Mesodermal cell (in vitro differentiated cells): ENCODE measurements around the gene XKR7.

Experiments used
- H3K27ac ChIP-seq: 2 replicates; pipeline ENCODE4 v1.7.0; 2013; ENCODE audit warnings: mild to moderate bottlenecking, low read depth, low read length, moderate library complexity; ENCODE audit not compliant: severe bottlenecking
- H3K36me3 ChIP-seq: 2 replicates; pipeline ENCODE4 v1.7.1; 2013; ENCODE audit warnings: mild to moderate bottlenecking, low read length, moderate library complexity; ENCODE audit not compliant: control insufficient read depth, insufficient read depth
- H3K4me1 ChIP-seq: one replicate; pipeline ENCODE4 v1.7.1; 2013; ENCODE audit warnings: mild to moderate bottlenecking, low read length; ENCODE audit not compliant: insufficient read depth, control insufficient read depth, poor library complexity, severe bottlenecking
- H3K4me3 ChIP-seq: 2 replicates; pipeline ENCODE4 v1.7.0; 2013; ENCODE audit warnings: low read length, control low read depth, mild to moderate bottlenecking; ENCODE audit not compliant: insufficient read depth, poor library complexity, severe bottlenecking; ENCODE audit errors: extremely low read depth
- H3K9me3 ChIP-seq: 2 replicates; pipeline ENCODE4 v1.7.1; 2013; ENCODE audit warnings: mild to moderate bottlenecking, low read length, moderate library complexity; ENCODE audit not compliant: control insufficient read depth
- WGBS, 2 experiments: methylation state at CpG; one replicate each; pipeline ENCODE4 v1.1.5; 2013; ENCODE audit warnings: missing lambda C conversion rate in 2 of 2; ENCODE audit not compliant: insufficient coverage in 2 of 2; 5-methylcytosine and 5-hydroxymethylcytosine counted together

The XKR7 gene

DNA sequence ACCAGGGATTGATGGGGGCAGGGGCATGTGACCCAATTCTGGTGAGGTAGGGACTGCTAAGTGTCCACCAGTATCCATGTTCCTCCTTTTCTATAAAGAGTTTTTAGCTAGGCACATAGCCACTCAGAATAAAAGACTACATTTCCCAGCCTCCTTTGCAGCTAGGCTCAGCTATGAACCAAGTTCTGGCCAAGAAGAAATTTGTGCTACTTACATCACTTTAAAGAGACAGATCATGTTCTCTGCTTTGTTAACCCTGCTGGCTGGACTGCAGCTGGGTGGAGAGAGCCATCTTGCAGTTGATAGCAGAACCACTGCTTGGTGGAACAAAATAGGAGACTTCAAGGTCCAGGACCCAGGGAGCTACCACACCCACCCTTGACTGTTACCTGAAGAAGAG lies 37.0 kb downstream of the XKR7 start:
- H3K9me3 ChIP-seq, result no peaks in the 10 kb centered on the region
- no peaks in the 10 kb centered on the region for H3K36me3 ChIP-seq
- peaks cover 13% of the 10 kb centered on the region for H3K4me1 ChIP-seq
- H3K27ac ChIP-seq, result no peak overlapping the region
- H3K4me3 ChIP-seq, result no peak overlapping the region

DNA sequence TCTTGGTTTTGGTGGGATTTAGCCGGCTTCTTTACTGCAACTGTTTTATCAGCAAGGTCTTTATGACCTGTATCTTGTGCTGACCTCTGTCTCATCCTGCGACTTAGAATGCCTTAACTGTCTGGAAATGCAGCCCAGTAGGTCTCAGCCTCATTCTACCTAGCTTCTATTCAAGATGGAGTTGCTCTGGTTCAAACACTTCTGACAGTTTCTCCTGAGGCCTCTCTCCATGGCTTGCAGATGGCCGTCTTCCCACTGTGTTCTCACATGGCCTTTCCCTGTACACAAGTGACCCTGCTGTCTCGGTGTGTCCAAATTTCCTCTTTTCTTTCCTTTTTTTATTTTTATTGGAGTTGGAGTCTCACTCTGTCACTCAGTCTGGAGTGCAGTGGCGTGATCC lies 38.1 kb downstream of the XKR7 start:
- H3K9me3 ChIP-seq, result no peaks in the 10 kb centered on the region
- H3K27ac ChIP-seq, result no peak overlapping the region
- H3K4me1 ChIP-seq, result peaks cover 13% of the 10 kb centered on the region
- H3K4me3 ChIP-seq, result no peak overlapping the region
- WGBS, 2 experiments, result 94% methylated on average over 3 of the region's 5 CpGs
- H3K36me3 ChIP-seq, result no peaks in the 10 kb centered on the region

DNA sequence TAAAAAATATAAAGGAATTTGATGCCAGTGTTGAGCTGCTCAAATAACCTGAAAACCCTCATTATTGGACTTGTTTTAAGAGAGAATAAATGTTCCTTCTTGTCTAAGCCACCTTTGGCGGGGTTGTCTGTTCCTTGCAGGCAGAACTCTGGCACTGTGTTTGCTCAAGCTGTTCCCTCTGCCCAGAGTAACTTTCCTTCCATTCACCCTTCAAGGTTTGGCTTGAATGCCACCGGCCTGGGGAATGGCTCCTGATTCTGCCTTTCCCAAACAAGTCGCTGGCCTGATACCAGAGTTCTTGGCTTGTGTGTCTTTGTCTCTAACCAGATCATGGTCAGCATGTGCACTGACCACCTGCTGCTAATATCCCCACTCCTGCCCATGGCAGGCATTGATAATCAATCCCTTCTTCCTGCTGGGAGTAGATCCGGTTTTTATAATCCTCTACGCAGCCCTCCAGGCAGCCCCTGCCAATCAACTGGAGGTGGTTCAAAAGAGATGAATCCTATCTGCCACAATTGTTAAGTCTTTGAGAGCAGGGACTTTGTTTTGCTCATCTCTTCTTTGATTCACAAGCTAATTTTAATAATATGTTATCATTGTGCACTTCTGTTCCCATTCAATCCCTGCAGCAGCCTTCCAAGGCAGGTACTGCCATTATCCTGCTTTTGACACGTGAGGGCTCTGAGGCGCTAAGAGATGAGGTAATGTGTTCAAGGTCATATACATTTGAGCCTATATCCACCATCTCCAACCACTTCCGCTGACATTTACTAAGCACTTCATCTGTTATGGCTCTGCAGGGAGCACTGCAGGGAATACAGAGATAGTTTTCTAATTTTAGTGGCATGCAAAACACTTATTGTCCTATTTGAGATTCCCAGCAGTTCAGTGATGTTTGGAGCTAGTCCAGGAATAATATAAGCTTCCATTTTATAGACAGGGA lies 39.2 kb downstream of the XKR7 start:
- Histone ChIP-seq H3K9me3 (no peaks in the 10 kb centered on the region), H3K4me3 (no peak overlapping the region), H3K4me1 (peaks cover 13% of the 10 kb centered on the region), H3K27ac (no peak overlapping the region), H3K36me3 (no peaks in the 10 kb centered on the region)
- 60 to 76% methylated on average over 5 to 7 of the region's 8 CpGs for WGBS, 2 experiments

DNA sequence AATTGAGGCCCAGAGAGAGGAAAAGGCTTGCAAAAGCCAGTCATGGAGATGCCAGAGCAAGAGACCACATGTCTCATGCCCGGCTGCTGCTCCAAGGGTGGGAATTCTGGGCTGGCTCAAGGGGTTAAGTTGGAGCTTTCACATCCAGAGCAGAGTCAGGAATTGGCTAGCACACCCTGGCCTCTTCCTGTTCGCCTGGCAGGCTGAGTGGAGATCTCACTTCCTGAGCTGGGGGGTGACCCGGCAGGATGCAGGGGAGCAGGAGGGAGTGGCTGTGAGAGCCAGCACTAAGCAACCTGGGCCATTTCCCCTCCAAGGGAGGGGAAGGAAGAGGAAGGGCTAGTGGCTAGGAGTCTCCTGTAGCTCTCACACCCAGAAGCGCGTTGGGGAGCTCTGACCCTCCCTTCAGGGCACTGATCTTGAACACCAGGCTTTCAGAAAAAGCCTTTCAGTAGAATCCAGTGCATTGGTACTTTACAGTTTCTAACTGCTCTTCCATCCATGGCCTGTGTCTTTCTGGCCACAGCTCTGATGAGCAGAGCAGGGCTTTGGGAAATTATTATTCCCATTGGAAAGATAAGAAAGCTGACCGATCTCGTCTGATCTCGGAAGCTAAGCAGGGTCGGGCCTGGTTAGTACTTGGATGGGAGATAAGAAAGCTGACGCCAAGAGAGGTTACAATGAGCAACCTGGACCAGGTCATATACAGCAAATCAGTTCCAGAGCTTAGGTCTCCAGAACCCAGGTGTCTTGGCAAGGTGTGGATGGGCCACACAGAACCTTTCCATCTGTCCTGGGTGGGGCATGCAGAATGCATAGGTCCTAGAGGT lies 40.1 kb downstream of the XKR7 start:
- H3K27ac ChIP-seq, result peak overlapping the region; percentile 36
- H3K4me3 ChIP-seq, result no peak overlapping the region
- no peaks in the 10 kb centered on the region for H3K36me3 ChIP-seq
- H3K4me1 ChIP-seq, result peaks cover 13% of the 10 kb centered on the region
- 63 to 74% methylated on average over 8 to 10 of the region's 10 CpGs for WGBS, 2 experiments
- H3K9me3 ChIP-seq, result no peaks in the 10 kb centered on the region

DNA sequence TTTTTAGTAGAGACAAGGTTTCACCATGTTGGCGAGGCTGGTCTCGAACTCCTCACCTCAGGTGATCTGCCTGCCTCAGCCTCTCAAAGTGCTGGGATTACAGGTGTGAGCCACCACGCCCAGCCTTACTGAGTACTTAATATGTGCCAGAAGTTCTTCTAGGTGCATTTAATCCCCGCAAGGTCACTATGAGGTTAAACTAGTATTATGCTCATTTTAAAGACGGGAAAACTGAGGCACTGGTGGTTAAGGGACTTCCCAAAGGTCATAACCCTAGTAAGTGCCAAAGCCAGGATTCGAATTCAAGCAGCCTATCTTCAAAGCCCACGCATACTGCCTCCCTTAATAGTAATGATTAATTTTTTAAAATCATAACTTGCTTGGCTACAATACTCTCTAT lies 41.6 kb downstream of the XKR7 start:
- 95% methylated on average over 5 of the region's 7 CpGs for WGBS, 2 experiments
- Histone ChIP-seq H3K36me3 (no peaks in the 10 kb centered on the region), H3K4me3 (no peak overlapping the region), H3K4me1 (peaks cover 13% of the 10 kb centered on the region), H3K9me3 (no peaks in the 10 kb centered on the region), H3K27ac (no peak overlapping the region)

DNA sequence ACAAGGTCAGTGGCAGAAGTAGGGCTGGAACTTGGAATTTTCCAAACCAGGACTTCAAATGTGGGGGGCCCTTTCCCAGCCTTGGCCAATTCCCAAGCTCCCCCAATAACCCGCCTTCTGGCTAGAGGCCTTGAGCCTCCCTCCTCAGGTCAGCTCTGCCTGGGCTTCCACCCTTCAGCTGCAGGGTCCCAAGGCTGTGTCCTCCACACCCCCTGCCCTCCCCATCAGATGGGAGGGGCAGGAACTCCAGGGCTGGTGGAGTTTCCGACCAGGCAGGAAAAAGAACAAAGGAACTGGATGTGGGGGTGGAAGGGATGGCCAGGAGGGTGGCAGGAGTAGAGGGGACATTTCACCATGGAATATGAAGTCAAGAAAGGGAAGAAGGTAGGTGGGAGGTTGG lies 42.1 kb downstream of the XKR7 start, which contains the start of gene CCM2L:
CCM2L (plus strand) TSS at position 338 of the 400 bp plus-strand sequence; CDS start at position 355, 17 bp downstream.
- 61 to 100% methylated on average over 1 to 2 of the region's 2 CpGs for WGBS, 2 experiments
- H3K4me3 ChIP-seq, result peak within 1 kb of the TSS; percentile 11
- no peaks in the 10 kb centered on the region for H3K36me3 ChIP-seq
- H3K4me1 ChIP-seq, result peaks cover 13% of the 10 kb centered on the region
- no peaks in the 10 kb centered on the region for H3K9me3 ChIP-seq
- H3K27ac ChIP-seq, result no peak within 1 kb of the TSS

DNA sequence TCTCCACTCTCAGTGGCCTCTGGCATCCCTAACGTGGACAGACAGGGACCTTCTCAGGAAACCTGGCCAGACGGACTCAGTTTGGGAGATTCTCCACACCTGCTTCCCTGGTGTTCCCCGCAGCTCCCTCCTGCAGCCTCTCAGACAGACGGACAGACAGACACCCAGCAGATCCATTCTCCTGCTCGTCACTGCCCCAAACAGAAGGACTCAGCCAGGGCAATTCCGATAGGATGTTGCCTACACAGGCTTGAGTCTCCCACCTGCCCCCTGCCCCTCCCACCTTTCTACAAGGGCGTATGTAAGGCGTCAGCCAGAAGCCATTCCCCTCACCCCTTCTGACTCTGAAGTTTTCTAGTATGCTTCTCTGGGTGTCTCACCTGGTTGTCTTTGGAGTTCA lies 42.7 kb downstream of the XKR7 start:
- Histone ChIP-seq H3K36me3 (no peaks in the 10 kb centered on the region), H3K4me3 (peak overlapping the region; percentile 11), H3K9me3 (no peaks in the 10 kb centered on the region), H3K4me1 (peaks cover 13% of the 10 kb centered on the region), H3K27ac (no peak overlapping the region)
- 38 to 61% methylated on average over 5 to 6 of the region's 8 CpGs for WGBS, 2 experiments

DNA sequence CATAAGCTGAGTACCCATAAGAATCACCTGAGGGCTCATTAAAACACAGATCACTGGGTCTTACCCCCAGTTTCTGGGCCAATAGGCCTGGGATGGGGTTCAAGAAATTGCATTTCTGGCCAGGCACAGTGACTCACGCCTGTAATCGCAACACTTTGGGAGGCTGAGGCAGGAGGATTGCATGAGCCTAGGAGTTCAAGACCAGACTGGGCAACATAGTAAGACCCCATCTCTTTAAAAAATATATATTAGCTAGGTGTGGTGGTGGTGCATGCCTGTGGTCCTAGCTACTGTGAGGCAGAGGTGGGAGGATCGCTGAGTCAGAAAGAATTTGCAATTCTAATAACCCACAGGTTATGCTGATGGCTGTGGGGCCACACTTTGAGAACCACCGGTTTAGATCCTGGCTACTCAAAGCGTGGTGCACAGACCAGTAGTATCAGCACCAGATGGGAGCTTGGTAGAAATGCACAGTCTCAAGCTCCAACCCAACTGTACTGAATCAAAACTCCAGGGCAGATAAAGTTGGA lies 44.3 kb downstream of the XKR7 start:
- H3K36me3 ChIP-seq, result no peaks in the 10 kb centered on the region
- no peak overlapping the region for H3K4me3 ChIP-seq
- no peak overlapping the region for H3K27ac ChIP-seq
- WGBS, 2 experiments, result 34 to 51% methylated on average over 3 of the region's 5 CpGs
- peaks cover 13% of the 10 kb centered on the region for H3K4me1 ChIP-seq
- H3K9me3 ChIP-seq, result no peaks in the 10 kb centered on the region

DNA sequence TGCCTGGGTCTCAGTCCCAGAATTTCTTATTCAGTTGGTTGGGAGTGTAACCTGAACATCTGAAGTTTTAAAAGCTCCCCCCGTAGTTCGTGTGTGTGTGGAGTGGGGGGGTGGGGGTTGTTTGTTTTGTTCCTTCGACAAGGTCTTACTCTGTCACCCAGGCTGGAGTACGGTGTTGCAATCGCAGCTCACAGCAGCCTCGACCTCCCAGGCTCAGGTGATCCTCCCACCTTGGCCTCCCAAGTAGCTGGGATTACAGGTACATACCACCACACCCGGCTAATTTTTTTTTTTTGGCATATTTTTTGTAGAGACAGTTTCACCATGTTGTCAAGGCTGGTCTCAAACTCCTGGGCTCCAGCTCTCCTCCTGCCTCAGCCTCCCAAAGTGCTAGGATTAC lies 45.4 kb downstream of the XKR7 start:
- H3K9me3 ChIP-seq, result no peaks in the 10 kb centered on the region
- H3K27ac ChIP-seq, result no peak overlapping the region
- 80 to 92% methylated on average over 1 to 2 of the region's 7 CpGs for WGBS, 2 experiments
- H3K4me3 ChIP-seq, result no peak overlapping the region
- H3K36me3 ChIP-seq, result no peaks in the 10 kb centered on the region
- peaks cover 2% of the 10 kb centered on the region for H3K4me1 ChIP-seq

DNA sequence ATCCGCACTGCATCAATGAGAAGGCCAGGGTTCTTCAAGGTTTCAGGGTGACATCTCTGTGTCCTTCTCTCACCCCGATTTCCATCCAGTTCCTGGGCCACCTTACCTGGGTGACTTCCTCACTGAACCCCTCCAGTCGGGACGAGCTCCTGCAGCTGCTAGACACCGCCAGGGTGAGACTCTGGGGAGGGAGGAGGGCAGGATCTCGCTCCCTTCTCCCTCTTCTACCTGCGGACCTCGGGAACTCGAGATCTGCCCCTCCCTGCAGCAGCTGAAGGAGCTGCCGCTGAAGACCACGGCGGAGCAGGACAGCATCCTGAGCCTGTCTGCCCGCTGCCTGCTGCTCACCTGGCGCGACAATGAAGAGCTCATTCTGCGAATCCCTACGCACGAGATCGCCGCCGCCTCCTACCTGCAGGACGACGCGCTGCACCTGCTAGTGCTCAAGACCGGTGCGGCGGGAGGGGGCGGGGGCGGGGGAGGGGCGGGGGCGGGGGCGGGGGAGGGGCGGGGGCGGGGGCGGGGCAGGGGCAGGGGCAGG lies 49.8 kb downstream of the XKR7 start:
- no peaks in the 10 kb centered on the region for H3K36me3 ChIP-seq
- no peaks in the 10 kb centered on the region for H3K9me3 ChIP-seq
- no peak overlapping the region for H3K27ac ChIP-seq
- H3K4me1 ChIP-seq, result no peaks in the 10 kb centered on the region
- 2 to 6% methylated on average over 9 to 13 of the region's 35 CpGs for WGBS, 2 experiments
- no peak overlapping the region for H3K4me3 ChIP-seq
